CD4-positive, alpha-beta T cell (primary cell): ENCODE results near the gene COP1. TPM values are rescaled to one million over a fixed set of nuclear protein-coding genes. Genes with fewer than 3 reads are reported as not detected.

Experiments
- ATAC-seq: fragments of 200-7000 bp; cut with Tn5 transposase; one replicate; pipeline ENCODE4 v1.10.0; 2022; ENCODE audit warnings: mild to moderate bottlenecking; ENCODE audit not compliant: poor library complexity
- CTCF ChIA-PET: fragments of 350-600 bp; sonication (Branson Sonifier 250); formaldehyde crosslinking; loops from one replicate; lab custom pipeline; 2021; ENCODE audit warnings: antibody characterized with exemption, inconsistent platforms; lab: Charles Lee
- POLR2A ChIA-PET: fragments of 350-600 bp; sonication (Branson Sonifier 250); formaldehyde crosslinking; loops from one replicate; lab custom pipeline; 2021; ENCODE audit warnings: antibody characterized with exemption, inconsistent platforms; lab: Charles Lee
- DNase-seq, 14 experiments: peaks; one replicate each; pipeline ENCODE4 v3.0.0-alpha.2; 2013 to 2020; ENCODE audit warnings: mixed read lengths in 2 of 14
- H3K27ac ChIP-seq, 2 donors: one replicate each; pipeline versions ENCODE4 v1.5.1 to v1.7.0; 2013; ENCODE audit warnings: low read length in 2 of 2, low read depth in 1 of 2, mild to moderate bottlenecking in 1 of 2
- H3K27me3 ChIP-seq, 2 experiments: 1 replicate in 1 of 2; 2 replicates in 1 of 2; pipeline versions ENCODE4 v1.6.1 to v1.7.0; 2013; ENCODE audit warnings: low read length in 2 of 2, control low read depth in 1 of 2, mild to moderate bottlenecking in 1 of 2, moderate library complexity in 1 of 2; ENCODE audit not compliant: insufficient read depth in 2 of 2, control insufficient read depth in 1 of 2
- H3K36me3 ChIP-seq: one replicate; pipeline ENCODE4 v1.6.1; 2013; ENCODE audit warnings: low read length, control low read depth; ENCODE audit not compliant: insufficient read depth
- H3K4me1 ChIP-seq: one replicate; pipeline ENCODE4 v1.6.1; 2013; ENCODE audit warnings: low read length, control low read depth; ENCODE audit not compliant: insufficient read depth
- H3K4me3 ChIP-seq: one replicate; pipeline ENCODE4 v1.5.1; 2013; ENCODE audit warnings: mild to moderate bottlenecking, low read length, moderate library complexity
- H3K9me3 ChIP-seq, 2 experiments: 1 replicate in 1 of 2; 2 replicates in 1 of 2; pipeline versions ENCODE4 v1.6.1 to v1.7.0; 2013; ENCODE audit warnings: low read length in 2 of 2, mild to moderate bottlenecking in 2 of 2, control low read depth in 1 of 2, moderate library complexity in 1 of 2; ENCODE audit not compliant: control insufficient read depth in 1 of 2, insufficient read depth in 1 of 2
- H3K27ac Mint-ChIP-seq: one replicate; pipeline ENCODE4 v1.8.0; 2020; ENCODE audit warnings: mixed read lengths
- H3K27me3 Mint-ChIP-seq: one replicate; pipeline ENCODE4 v1.8.0; 2021; ENCODE audit warnings: mixed read lengths
- H3K36me3 Mint-ChIP-seq: one replicate; pipeline ENCODE4 v1.8.0; 2021; ENCODE audit warnings: low read depth, mixed read lengths
- H3K4me1 Mint-ChIP-seq: one replicate; pipeline ENCODE4 v1.8.0; 2021; ENCODE audit warnings: low read depth, mixed read lengths
- H3K4me3 Mint-ChIP-seq: one replicate; pipeline ENCODE4 v1.8.0; 2020; ENCODE audit warnings: mild to moderate bottlenecking, mixed read lengths
- H3K9me3 Mint-ChIP-seq: one replicate; pipeline ENCODE4 v1.8.0; 2020; ENCODE audit warnings: mixed read lengths
- intact Hi-C, 2 experiments: fragments of 100-400 bp; cut with DNase I in 1 of 2; cut with micrococcal nuclease in 1 of 2; formaldehyde crosslinking; loops; one replicate each; pipeline versions ENCODE4 v1.15.1 to v1.9.0; 2023 to 2025; cut with DNase I, micrococcal nuclease
- total RNA-seq, 174 experiments: library from RNA in 2 of 174; stranded (reverse) in 2 of 174; gene quantifications; one replicate each; pipeline ENCODE4 v1.2.3 and lab custom pipeline; 2021 to 2026
- TF ChIP-seq, protein P1 (sequence below): fragments of 200-600 bp; IDR thresholded peaks from one replicate; pipeline ENCODE4 v1.8.0; 2022; ENCODE audit warnings: antibody characterized with exemption, mild to moderate bottlenecking

Gene COP1
- total RNA-seq, 2 experiments from 2014 or later: 38.6 to 42.2 TPM

DNA sequence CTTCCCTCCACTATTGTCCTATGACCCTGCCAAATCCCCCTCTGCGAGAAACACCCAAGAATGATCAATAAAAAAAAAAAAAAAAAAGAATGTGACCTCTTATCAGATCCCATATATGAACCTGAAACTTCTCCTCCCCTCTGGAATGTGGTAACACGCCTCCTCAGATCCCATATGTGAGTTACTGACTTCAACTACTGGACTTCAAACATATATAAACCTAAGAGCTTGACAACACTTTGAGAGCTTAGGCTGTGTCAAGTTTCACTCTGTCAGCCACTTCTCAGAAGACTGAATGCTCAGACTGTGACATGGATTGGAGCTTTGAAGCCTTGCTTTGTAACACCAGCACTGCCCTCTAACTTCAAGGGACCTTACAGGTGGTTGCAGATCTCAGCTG lies 148.4 kb downstream of the COP1 start:
- intact Hi-C loops: no loop called here
- CTCF ChIA-PET: no interaction called here
- Histone ChIP-seq H3K4me3 (no peak overlapping the region), H3K9me3 (no peaks in the 10 kb centered on the region), H3K27me3 (no peaks in the 10 kb centered on the region), H3K4me1 (no peaks in the 10 kb centered on the region), H3K36me3 (no peaks in the 10 kb centered on the region), H3K27ac (no peak overlapping the region)
- ATAC-seq (no peak), DNase-seq (no peak)
- no peaks in the 10 kb centered on the region for H3K9me3 Mint-ChIP-seq
- H3K36me3 Mint-ChIP-seq: peaks cover 27% of the 10 kb centered on the region
- no peak overlapping the region for H3K4me3 Mint-ChIP-seq
- H3K27me3 Mint-ChIP-seq: no peaks in the 10 kb centered on the region
- TF ChIP-seq, protein P1, sequence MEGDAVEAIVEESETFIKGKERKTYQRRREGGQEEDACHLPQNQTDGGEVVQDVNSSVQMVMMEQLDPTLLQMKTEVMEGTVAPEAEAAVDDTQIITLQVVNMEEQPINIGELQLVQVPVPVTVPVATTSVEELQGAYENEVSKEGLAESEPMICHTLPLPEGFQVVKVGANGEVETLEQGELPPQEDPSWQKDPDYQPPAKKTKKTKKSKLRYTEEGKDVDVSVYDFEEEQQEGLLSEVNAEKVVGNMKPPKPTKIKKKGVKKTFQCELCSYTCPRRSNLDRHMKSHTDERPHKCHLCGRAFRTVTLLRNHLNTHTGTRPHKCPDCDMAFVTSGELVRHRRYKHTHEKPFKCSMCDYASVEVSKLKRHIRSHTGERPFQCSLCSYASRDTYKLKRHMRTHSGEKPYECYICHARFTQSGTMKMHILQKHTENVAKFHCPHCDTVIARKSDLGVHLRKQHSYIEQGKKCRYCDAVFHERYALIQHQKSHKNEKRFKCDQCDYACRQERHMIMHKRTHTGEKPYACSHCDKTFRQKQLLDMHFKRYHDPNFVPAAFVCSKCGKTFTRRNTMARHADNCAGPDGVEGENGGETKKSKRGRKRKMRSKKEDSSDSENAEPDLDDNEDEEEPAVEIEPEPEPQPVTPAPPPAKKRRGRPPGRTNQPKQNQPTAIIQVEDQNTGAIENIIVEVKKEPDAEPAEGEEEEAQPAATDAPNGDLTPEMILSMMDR: no peak
- H3K27ac Mint-ChIP-seq: no peak overlapping the region
- POLR2A ChIA-PET: no interaction called here
- H3K4me1 Mint-ChIP-seq: peaks cover 4% of the 10 kb centered on the region

DNA sequence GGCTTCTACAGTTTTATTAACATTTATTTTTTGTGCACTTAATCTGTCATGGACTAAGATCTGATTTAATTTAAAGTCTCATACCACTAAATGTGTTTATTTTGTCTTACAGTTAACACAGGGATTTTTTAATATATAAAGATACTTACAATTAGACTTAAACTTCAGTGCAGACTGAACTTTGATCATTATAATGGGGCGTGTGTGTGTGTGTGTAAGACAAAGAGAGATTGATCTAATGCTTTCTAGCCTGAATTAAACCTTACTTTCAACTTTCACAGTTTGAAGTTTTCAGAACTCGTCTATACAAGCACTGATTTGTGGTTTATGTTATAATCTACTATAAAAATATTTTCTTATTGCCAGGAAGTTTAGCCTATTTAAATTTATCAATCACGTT lies 150.8 kb downstream of the COP1 start:
- H3K36me3 ChIP-seq: peaks cover 1% of the 10 kb centered on the region
- intact Hi-C loops: no loop called here
- CTCF ChIA-PET: no interaction called here
- Mint-ChIP-seq H3K4me1 (peaks cover 4% of the 10 kb centered on the region), H3K27me3 (no peaks in the 10 kb centered on the region), H3K9me3 (no peaks in the 10 kb centered on the region), H3K27ac (no peak overlapping the region), H3K4me3 (no peak overlapping the region), H3K36me3 (peaks cover 19% of the 10 kb centered on the region)
- H3K9me3 ChIP-seq: no peaks in the 10 kb centered on the region
- TF ChIP-seq, protein P1: no peak
- H3K4me3 ChIP-seq: no peak overlapping the region
- no peak overlapping the region for H3K27ac ChIP-seq
- DNase-seq: no peak
- H3K27me3 ChIP-seq: no peaks in the 10 kb centered on the region
- no peak for ATAC-seq
- POLR2A ChIA-PET: no interaction called here
- H3K4me1 ChIP-seq: no peaks in the 10 kb centered on the region

DNA sequence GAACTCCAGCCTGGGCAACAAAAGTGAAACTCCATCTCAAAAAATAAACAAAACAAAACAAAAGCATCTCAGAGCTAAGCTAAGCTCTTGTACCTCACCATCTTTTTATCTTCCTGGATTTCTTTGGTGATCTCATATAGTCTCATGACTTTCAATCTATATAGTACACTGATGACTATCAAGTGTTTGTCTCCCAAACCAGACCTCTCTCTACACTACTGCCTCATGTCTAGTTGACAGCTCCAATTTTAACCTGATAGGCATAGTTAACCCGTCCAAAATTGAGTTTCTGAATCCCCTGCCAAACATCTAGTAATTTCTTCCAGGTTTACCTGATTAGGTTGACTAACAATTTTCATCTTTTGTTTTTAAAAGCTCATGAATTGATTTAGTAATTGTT lies 151.7 kb downstream of the COP1 start:
- TF ChIP-seq, protein P1: no peak
- H3K4me1 Mint-ChIP-seq: peaks cover 4% of the 10 kb centered on the region
- ChIA-PET POLR2A (interaction anchor here (0.8 kb wide), 1 partner anchor 15 kb away, joined by 3 read pairs; no protein-coding TSS in a partner anchor), CTCF (no interaction called here)
- no peaks in the 10 kb centered on the region for H3K9me3 ChIP-seq
- H3K27ac ChIP-seq: no peak overlapping the region
- no peaks in the 10 kb centered on the region for H3K4me1 ChIP-seq
- no peak overlapping the region for H3K4me3 ChIP-seq
- H3K27ac Mint-ChIP-seq: no peak overlapping the region
- H3K36me3 ChIP-seq: peaks cover 2% of the 10 kb centered on the region
- H3K4me3 Mint-ChIP-seq: no peak overlapping the region
- H3K36me3 Mint-ChIP-seq: peaks cover 19% of the 10 kb centered on the region
- ATAC-seq (no peak), DNase-seq (no peak)
- intact Hi-C loops: no loop called here
- no peaks in the 10 kb centered on the region for H3K27me3 Mint-ChIP-seq
- no peaks in the 10 kb centered on the region for H3K27me3 ChIP-seq
- H3K9me3 Mint-ChIP-seq: no peaks in the 10 kb centered on the region
